Peyer's patch (tissue), 4 donors: ENCODE data around the gene C1orf74.

Experiments used
- POLR2A ChIP-seq, 2 donors: fragments of 450-650 bp; IDR thresholded peaks; one replicate each; pipeline ENCODE4 v1.5.1; 2017; ENCODE audit warnings: antibody characterized with exemption in 2 of 2, mild to moderate bottlenecking in 2 of 2, moderate library complexity in 2 of 2
- TF ChIP-seq, protein P1 (sequence below), 6 experiments: fragments of 450-650 bp in 4 of 6; fragments of 200-600 bp in 2 of 6; sonication (generic) in 1 of 6; IDR thresholded peaks; one replicate each; pipeline ENCODE4 v1.5.1; 2017 to 2019; ENCODE audit warnings: antibody characterized with exemption in 6 of 6, mild to moderate bottlenecking in 3 of 6, moderate library complexity in 1 of 6

DNA sequence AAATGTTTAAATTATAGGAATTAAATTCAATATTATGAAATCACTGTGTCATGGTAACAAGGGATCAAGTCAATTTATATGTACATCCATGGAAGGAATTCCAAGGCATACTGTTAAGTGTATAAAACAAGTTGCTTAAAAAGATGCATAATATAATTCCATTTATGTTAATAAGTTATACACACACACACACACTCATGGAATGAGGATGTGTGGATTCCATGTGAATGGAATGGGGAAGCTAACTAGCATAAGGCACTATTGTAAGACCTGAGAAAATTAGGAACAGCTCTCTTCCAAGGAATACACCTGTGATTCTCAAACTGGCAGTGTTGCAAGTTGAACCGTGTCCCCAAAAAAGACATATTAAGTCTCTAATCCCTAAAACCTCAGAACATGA, 46.1 kb downstream of the C1orf74 start:
- TF ChIP-seq, protein P1, sequence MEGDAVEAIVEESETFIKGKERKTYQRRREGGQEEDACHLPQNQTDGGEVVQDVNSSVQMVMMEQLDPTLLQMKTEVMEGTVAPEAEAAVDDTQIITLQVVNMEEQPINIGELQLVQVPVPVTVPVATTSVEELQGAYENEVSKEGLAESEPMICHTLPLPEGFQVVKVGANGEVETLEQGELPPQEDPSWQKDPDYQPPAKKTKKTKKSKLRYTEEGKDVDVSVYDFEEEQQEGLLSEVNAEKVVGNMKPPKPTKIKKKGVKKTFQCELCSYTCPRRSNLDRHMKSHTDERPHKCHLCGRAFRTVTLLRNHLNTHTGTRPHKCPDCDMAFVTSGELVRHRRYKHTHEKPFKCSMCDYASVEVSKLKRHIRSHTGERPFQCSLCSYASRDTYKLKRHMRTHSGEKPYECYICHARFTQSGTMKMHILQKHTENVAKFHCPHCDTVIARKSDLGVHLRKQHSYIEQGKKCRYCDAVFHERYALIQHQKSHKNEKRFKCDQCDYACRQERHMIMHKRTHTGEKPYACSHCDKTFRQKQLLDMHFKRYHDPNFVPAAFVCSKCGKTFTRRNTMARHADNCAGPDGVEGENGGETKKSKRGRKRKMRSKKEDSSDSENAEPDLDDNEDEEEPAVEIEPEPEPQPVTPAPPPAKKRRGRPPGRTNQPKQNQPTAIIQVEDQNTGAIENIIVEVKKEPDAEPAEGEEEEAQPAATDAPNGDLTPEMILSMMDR (IDR thresholded peaks at IDR 0.05), result no peak
- TF ChIP-seq POLR2A (IDR thresholded peaks at IDR 0.05), result no peak
